ENCODE results near the gene COL7A1. TPM values are rescaled to one million over a fixed set of nuclear protein-coding genes. Genes with fewer than 3 reads are reported as not detected.

Gene COL7A1
- total and polyA plus RNA-seq, 2 of the 13 experiments (the other 11 are each of a cell fraction or from before 2014, with no cell fraction given): 2.7 to 11.7 TPM

GRCh38 chr3:48609088-48610005 lies 14.2 kb upstream of the COL7A1 start, which contains the start of gene UQCRC1 (continued):
- TF ChIP-seq, protein P1, sequence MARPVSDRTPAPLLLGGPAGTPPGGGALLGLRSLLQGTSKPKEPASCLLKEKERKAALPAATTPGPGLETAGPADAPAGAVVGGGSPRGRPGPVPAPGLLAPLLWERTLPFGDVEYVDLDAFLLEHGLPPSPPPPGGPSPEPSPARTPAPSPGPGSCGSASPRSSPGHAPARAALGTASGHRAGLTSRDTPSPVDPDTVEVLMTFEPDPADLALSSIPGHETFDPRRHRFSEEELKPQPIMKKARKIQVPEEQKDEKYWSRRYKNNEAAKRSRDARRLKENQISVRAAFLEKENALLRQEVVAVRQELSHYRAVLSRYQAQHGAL (CRISPR knock-in tag; IDR thresholded peaks at IDR 0.05; ENCODE audit: not compliant biosample characterization): peak; percentile 77
- TF ChIP-seq TEF (CRISPR knock-in tag; IDR thresholded peaks at IDR 0.05) (0 out of 2 replicates have a peak, but pooled peaks have one; percentile 10), CAMTA2 (CRISPR knock-in tag; IDR thresholded peaks at IDR 0.05; ENCODE audit: borderline replicate concordance) (peak; percentile 94; the same call in 1 of the 2 replicates), ATF6 (CRISPR knock-in tag; conservative IDR thresholded peaks at IDR 0.05) (no peak), KLF15 (CRISPR knock-in tag; IDR thresholded peaks at IDR 0.05; ENCODE audit: borderline replicate concordance) (peak; percentile 74; the same call in 1 of the 2 replicates), KLF11 (CRISPR knock-in tag; IDR thresholded peaks at IDR 0.05) (0 out of 2 replicates have a peak, but pooled peaks have one; percentile 39), ZFY (CRISPR knock-in tag; IDR thresholded peaks at IDR 0.05) (peak; percentile 95), SPEN (CRISPR knock-in tag; IDR thresholded peaks at IDR 0.05; ENCODE audit: low read depth) (peak; percentile 95), ZNF672 (CRISPR knock-in tag; IDR thresholded peaks at IDR 0.05) (no peak), CERS6 (CRISPR knock-in tag; IDR thresholded peaks at IDR 0.05) (no peak), CEBPG (CRISPR knock-in tag; IDR thresholded peaks at IDR 0.05) (no peak), ZSCAN12 (CRISPR knock-in tag; IDR thresholded peaks at IDR 0.05) (no peak), ZNF331 (CRISPR knock-in tag; IDR thresholded peaks at IDR 0.05) (peak; percentile 45), ZNF569 (CRISPR knock-in tag; IDR thresholded peaks at IDR 0.05; ENCODE audit: borderline replicate concordance) (no peak), ZNF737 (CRISPR knock-in tag; IDR thresholded peaks at IDR 0.05; ENCODE audit: borderline replicate concordance) (peak; percentile 76; the same call in 1 of the 2 replicates), DNMT1 (CRISPR knock-in tag; IDR thresholded peaks at IDR 0.05) (no peak; the same call in 1 of the 2 replicates), HNRNPLL (IDR thresholded peaks at IDR 0.05; ENCODE audit: low read depth, low read length, poor library complexity, severe bottlenecking) (peak; percentile 90), JARID2 (CRISPR knock-in tag; IDR thresholded peaks at IDR 0.05; ENCODE audit: insufficient replicate concordance) (peak; percentile 45), ZNF253 (CRISPR knock-in tag; IDR thresholded peaks at IDR 0.05; ENCODE audit: borderline replicate concordance) (0 out of 2 replicates have a peak, but pooled peaks have one; percentile 38), ZNF441 (CRISPR knock-in tag; IDR thresholded peaks at IDR 0.05; ENCODE audit: borderline replicate concordance) (peak; percentile 40; the same call in 1 of the 2 replicates), NFE2 (CRISPR knock-in tag; IDR thresholded peaks at IDR 0.05) (no peak), XRCC5 (optimal IDR thresholded peaks at IDR 0.05; ENCODE audit: low read length) (peak; percentile 80)
- TF ChIP-seq, protein P2, sequence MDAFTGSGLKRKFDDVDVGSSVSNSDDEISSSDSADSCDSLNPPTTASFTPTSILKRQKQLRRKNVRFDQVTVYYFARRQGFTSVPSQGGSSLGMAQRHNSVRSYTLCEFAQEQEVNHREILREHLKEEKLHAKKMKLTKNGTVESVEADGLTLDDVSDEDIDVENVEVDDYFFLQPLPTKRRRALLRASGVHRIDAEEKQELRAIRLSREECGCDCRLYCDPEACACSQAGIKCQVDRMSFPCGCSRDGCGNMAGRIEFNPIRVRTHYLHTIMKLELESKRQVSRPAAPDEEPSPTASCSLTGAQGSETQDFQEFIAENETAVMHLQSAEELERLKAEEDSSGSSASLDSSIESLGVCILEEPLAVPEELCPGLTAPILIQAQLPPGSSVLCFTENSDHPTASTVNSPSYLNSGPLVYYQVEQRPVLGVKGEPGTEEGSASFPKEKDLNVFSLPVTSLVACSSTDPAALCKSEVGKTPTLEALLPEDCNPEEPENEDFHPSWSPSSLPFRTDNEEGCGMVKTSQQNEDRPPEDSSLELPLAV (CRISPR knock-in tag; conservative IDR thresholded peaks at IDR 0.05; ENCODE audit: low read depth): peak; percentile 26; the same call in 1 of the 2 replicates

Data from HepG2 (cell line).